Neuronal stem cell (in vitro differentiated cells): Measurements from ENCODE around the gene IL15RA.
"Not testable (repeated sequence)": the region's sequence is repeated elsewhere in the genome, so short reads cannot be mapped to it uniquely, and the experiment has no call there.

Experiments used
- DNase-seq: peaks from one replicate; pipeline ENCODE4 v3.0.0-alpha.2; 2013; ENCODE audit warnings: low spot score
- H2AFZ ChIP-seq: one replicate; pipeline ENCODE4 v1.6.1; 2013; ENCODE audit warnings: mild to moderate bottlenecking, low read length, inconsistent platforms
- H2AK5ac ChIP-seq: 2 replicates; pipeline ENCODE4 v1.6.1; 2013; ENCODE audit warnings: low read depth, mild to moderate bottlenecking, inconsistent platforms, low read length, moderate library complexity, mixed read lengths
- H2BK120ac ChIP-seq: 2 replicates; pipeline ENCODE4 v1.6.1; 2013; ENCODE audit warnings: low read depth, mild to moderate bottlenecking, inconsistent platforms, low read length, moderate library complexity, mixed read lengths
- H2BK12ac ChIP-seq: one replicate; pipeline ENCODE4 v1.6.1; 2013; ENCODE audit warnings: low read length, inconsistent platforms
- H2BK15ac ChIP-seq: 2 replicates; pipeline ENCODE4 v1.6.1; 2013; ENCODE audit warnings: mild to moderate bottlenecking, low read length, inconsistent platforms, mixed read lengths
- H2BK5ac ChIP-seq: one replicate; pipeline ENCODE4 v1.6.1; 2013; ENCODE audit warnings: inconsistent platforms, mild to moderate bottlenecking, low read length, moderate library complexity
- H3K14ac ChIP-seq: one replicate; pipeline ENCODE4 v1.6.1; 2013; ENCODE audit warnings: low read length, inconsistent platforms
- H3K18ac ChIP-seq: 2 replicates; pipeline ENCODE4 v1.6.1; 2013; ENCODE audit warnings: low read length, inconsistent platforms
- H3K23ac ChIP-seq: 2 replicates; pipeline ENCODE4 v1.6.1; 2013; ENCODE audit warnings: low read depth, mild to moderate bottlenecking, mixed read lengths, low read length, inconsistent platforms; ENCODE audit not compliant: poor library complexity
- H3K27ac ChIP-seq: replicated peaks from 3 replicates; pipeline ENCODE4 v1.5.1; 2013; ENCODE audit warnings: low read length, inconsistent platforms
- H3K27me3 ChIP-seq, 3 experiments: 2 replicates each; pipeline ENCODE4 v1.6.1; 2013; ENCODE audit warnings: low read length in 3 of 3, mild to moderate bottlenecking in 2 of 3, inconsistent platforms in 1 of 3, low read depth in 1 of 3, mixed read lengths in 1 of 3, moderate library complexity in 1 of 3; ENCODE audit not compliant: control insufficient read depth in 3 of 3, insufficient read depth in 3 of 3
- H3K36me3 ChIP-seq, 2 donors: replicated peaks in 1 of 2; 2 replicates each; pipeline ENCODE4 v1.6.1; 2013; ENCODE audit warnings: low read length in 2 of 2; ENCODE audit not compliant: control insufficient read depth in 2 of 2, insufficient read depth in 2 of 2
- H3K4ac ChIP-seq: 2 replicates; pipeline ENCODE4 v1.6.1; 2013; ENCODE audit warnings: inconsistent platforms, mild to moderate bottlenecking, low read length, moderate library complexity
- H3K4me1 ChIP-seq, 2 donors: 1 replicate in 1 of 2; 2 replicates in 1 of 2; pipeline ENCODE4 v1.6.1; 2013; ENCODE audit warnings: low read length in 2 of 2, low read depth in 1 of 2; ENCODE audit not compliant: control insufficient read depth in 2 of 2, insufficient read depth in 1 of 2
- H3K4me2 ChIP-seq: one replicate; pipeline ENCODE4 v1.6.1; 2013; ENCODE audit warnings: mild to moderate bottlenecking, low read length, inconsistent platforms; ENCODE audit not compliant: insufficient read depth, poor library complexity, severe bottlenecking
- H3K4me3 ChIP-seq, 2 donors: 2 replicates each; pipeline ENCODE4 v1.5.1; 2013; ENCODE audit warnings: low read length in 2 of 2, mild to moderate bottlenecking in 2 of 2, inconsistent platforms in 1 of 2, moderate library complexity in 1 of 2
- H3K79me1 ChIP-seq: one replicate; pipeline ENCODE4 v1.6.1; 2013; ENCODE audit warnings: low read depth, mild to moderate bottlenecking, inconsistent platforms, low read length, moderate library complexity
- H3K9ac ChIP-seq: one replicate; pipeline ENCODE4 v1.6.1; 2013; ENCODE audit warnings: mild to moderate bottlenecking, low read depth, low read length, inconsistent platforms; ENCODE audit not compliant: poor library complexity
- H3K9me3 ChIP-seq, 2 donors: replicated peaks in 1 of 2; 2 replicates each; pipeline versions ENCODE3 to v1.6.1; 2013; ENCODE audit warnings: low read length in 2 of 2, mild to moderate bottlenecking in 2 of 2, inconsistent platforms in 1 of 2, low read depth in 1 of 2, mixed read lengths in 1 of 2, moderate library complexity in 1 of 2; ENCODE audit not compliant: control insufficient read depth in 2 of 2, insufficient read depth in 1 of 2
- H4K8ac ChIP-seq: one replicate; pipeline ENCODE4 v1.6.1; 2013; ENCODE audit warnings: low read depth, mild to moderate bottlenecking, inconsistent platforms, low read length, moderate library complexity
- H4K91ac ChIP-seq: one replicate; pipeline ENCODE4 v1.6.1; 2013; ENCODE audit warnings: low read length, low read depth, mild to moderate bottlenecking, inconsistent platforms; ENCODE audit not compliant: poor library complexity
- WGBS, 2 donors: extraction: QIAGEN DNeasy Blood & Tissue Kit; methylation state at CpG; one replicate each; pipeline ENCODE4 v1.1.7; 2013; ENCODE audit warnings: missing lambda C conversion rate in 2 of 2, mixed read lengths in 1 of 2; ENCODE audit not compliant: insufficient read length in 2 of 2, insufficient replicate concordance in 1 of 2; ENCODE audit errors: extremely low coverage in 2 of 2; 5-methylcytosine and 5-hydroxymethylcytosine counted together

The IL15RA gene

DNA sequence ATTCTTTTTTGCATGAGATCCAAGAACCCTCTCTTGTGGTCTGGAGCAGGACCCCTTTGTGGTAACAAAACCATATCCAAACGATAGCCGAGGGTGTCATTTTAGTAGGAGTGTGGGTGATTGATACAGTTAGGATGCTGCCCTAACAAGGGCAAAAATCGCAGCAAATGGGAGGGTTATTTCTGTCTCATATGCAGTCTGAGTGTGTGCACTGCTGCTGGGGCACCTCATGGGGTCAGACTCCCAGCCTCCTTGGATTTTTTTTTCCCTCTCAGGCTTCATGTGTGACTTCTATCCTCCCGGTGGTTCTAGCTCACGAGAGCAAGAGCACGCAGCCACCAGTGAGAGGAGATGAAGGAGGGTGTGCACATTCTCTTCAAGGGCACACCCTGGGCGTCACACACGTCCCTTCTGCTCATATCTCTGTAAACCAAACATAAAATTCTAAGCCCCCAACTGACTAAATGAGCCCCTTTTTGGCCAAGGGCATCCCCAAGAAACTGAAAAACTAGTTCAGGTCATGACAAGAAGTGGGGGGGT, 28.6 kb upstream of the IL15RA start:
- Histone ChIP-seq H3K4ac (no peak overlapping the region), H2AK5ac (no peak overlapping the region), H3K27ac (no peak overlapping the region), H3K9me3 (peaks cover 0 to 3% of the 10 kb centered on the region in 2 donors), H2BK5ac (no peak overlapping the region), H2BK120ac (no peak overlapping the region), H3K4me3 (no peak overlapping the region), H2AFZ (no peak overlapping the region), H3K23ac (no peak overlapping the region), H3K4me2 (no peak overlapping the region), H4K8ac (no peak overlapping the region), H3K18ac (no peak overlapping the region), H3K14ac (no peak overlapping the region), H3K4me1 (peaks cover 0 to 4% of the 10 kb centered on the region in 2 donors), H3K36me3 (no peaks in the 10 kb centered on the region), H3K79me1 (no peaks in the 10 kb centered on the region), H3K27me3 (no peaks in the 10 kb centered on the region), H4K91ac (no peak overlapping the region), H2BK12ac (no peak overlapping the region), H3K9ac (no peak overlapping the region), H2BK15ac (no peak overlapping the region)
- no CpG with 5 or more reads among the region's 8 CpGs for WGBS, 2 donors
- no peak for DNase-seq

GRCh38 chr10:6005161-6005804, 27.9 kb upstream of the IL15RA start:
- no CpG with 5 or more reads among the region's 6 CpGs for WGBS, 2 donors
- not testable (repeated sequence) for H2AFZ ChIP-seq, DNase-seq

GRCh38 chr10:6002809-6003510, 25.6 kb upstream of the IL15RA start:
- Histone ChIP-seq H2BK120ac (no peak overlapping the region), H4K91ac (no peak overlapping the region), H3K9me3 (peaks cover 0 to 3% of the 10 kb centered on the region in 2 donors), H3K4me1 (peaks cover 0 to 4% of the 10 kb centered on the region in 2 donors), H2BK5ac (no peak overlapping the region), H3K4me2 (no peak overlapping the region), H2BK15ac (no peak overlapping the region), H3K14ac (no peak overlapping the region), H3K9ac (no peak overlapping the region), H4K8ac (no peak overlapping the region), H3K27me3 (peaks cover 0 to 4% (median 0%) of the 10 kb centered on the region in 3 experiments), H2AFZ (no peak overlapping the region), H3K4ac (no peak overlapping the region), H3K27ac (no peak overlapping the region), H3K23ac (no peak overlapping the region), H3K36me3 (no peaks in the 10 kb centered on the region), H2BK12ac (no peak overlapping the region), H3K79me1 (no peaks in the 10 kb centered on the region), H3K4me3 (no peak overlapping the region), H2AK5ac (no peak overlapping the region), H3K18ac (no peak overlapping the region)
- WGBS, 2 donors, result no CpG with 5 or more reads among the region's 12 CpGs
- DNase-seq, result no peak

More at GRCh38 chr10:6005161-6005804, 27.9 kb upstream of the IL15RA start:
- H3K36me3 ChIP-seq, H3K4me1 ChIP-seq, H3K4me3 ChIP-seq, H3K27ac ChIP-seq, H3K79me1 ChIP-seq, H2BK12ac ChIP-seq, H3K27me3 ChIP-seq, H3K14ac ChIP-seq, H2AK5ac ChIP-seq, H3K4me2 ChIP-seq, H4K8ac ChIP-seq, H4K91ac ChIP-seq, H2BK15ac ChIP-seq, H3K18ac ChIP-seq, H3K9ac ChIP-seq, H3K23ac ChIP-seq, H3K9me3 ChIP-seq, H2BK5ac ChIP-seq, H2BK120ac ChIP-seq, H3K4ac ChIP-seq: not testable (repeated sequence)

GRCh38 chr10:5999440-6000165, 22.3 kb upstream of the IL15RA start:
- H3K27ac ChIP-seq, result no peak overlapping the region
- H3K27me3 ChIP-seq, result peaks cover 0 to 4% (median 0%) of the 10 kb centered on the region in 3 experiments
- no peak overlapping the region for H2BK12ac ChIP-seq
- no peak overlapping the region for H3K9ac ChIP-seq
- WGBS, 2 donors, result no CpG with 5 or more reads among the region's 20 CpGs
- H3K36me3 ChIP-seq, result no peaks in the 10 kb centered on the region
- no peak for DNase-seq
- no peak overlapping the region for H2BK5ac ChIP-seq
- H4K8ac ChIP-seq, result no peak overlapping the region
- no peak overlapping the region for H3K4me2 ChIP-seq
- no peak overlapping the region for H2BK15ac ChIP-seq
- H3K9me3 ChIP-seq, result no peaks in the 10 kb centered on the region
- H3K4me3 ChIP-seq, result no peak overlapping the region
- no peak overlapping the region for H2AFZ ChIP-seq
- H2AK5ac ChIP-seq, result no peak overlapping the region
- H3K4ac ChIP-seq, result no peak overlapping the region
- no peak overlapping the region for H3K14ac ChIP-seq
- H4K91ac ChIP-seq, result no peak overlapping the region
- no peak overlapping the region for H2BK120ac ChIP-seq
- H3K23ac ChIP-seq, result peak overlapping the region; percentile 8
- H3K79me1 ChIP-seq, result no peaks in the 10 kb centered on the region
- H3K18ac ChIP-seq, result peak overlapping the region; percentile 66
- H3K4me1 ChIP-seq, result peaks cover 3 to 5% of the 10 kb centered on the region in 2 donors
